Prostate gland (tissue), 2 donors: ENCODE data around the gene PRPF8.

Experiments used
- CTCF ChIP-seq, 4 experiments: fragments of 200-600 bp in 2 of 4; fragments of 450-650 bp in 2 of 4; sonication (generic) in 2 of 4; IDR thresholded peaks; 1 replicate in 3 of 4; 2 replicates in 1 of 4; pipeline ENCODE4 v1.5.1; 2016 to 2019; ENCODE audit warnings: antibody characterized with exemption in 4 of 4, mild to moderate bottlenecking in 2 of 4, moderate library complexity in 2 of 4
- POLR2A ChIP-seq: fragments of 450-650 bp; IDR thresholded peaks from one replicate; pipeline ENCODE4 v1.6.1; 2016; ENCODE audit warnings: antibody characterized with exemption, mild to moderate bottlenecking
- POLR2AphosphoS5 ChIP-seq: sonication (generic); formaldehyde crosslinking; IDR thresholded peaks from one replicate; pipeline ENCODE4 v1.6.1; 2017; ENCODE audit warnings: antibody characterized with exemption

- TF ChIP-seq CTCF (IDR thresholded peaks at IDR 0.05) = no peak
- no peak for TF ChIP-seq POLR2A
- no peak for TF ChIP-seq POLR2AphosphoS5
Observed at GRCh38 chr17:1612400-1612799, 72.3 kb downstream of the PRPF8 start.
